ENCODE data around the gene SLA2. TPM values are rescaled to one million over a fixed set of nuclear protein-coding genes. Genes with fewer than 3 reads are reported as not detected.

The SLA2 gene
- total and polyA plus RNA-seq, 2 experiments from 2014 or later = not detected

DNA sequence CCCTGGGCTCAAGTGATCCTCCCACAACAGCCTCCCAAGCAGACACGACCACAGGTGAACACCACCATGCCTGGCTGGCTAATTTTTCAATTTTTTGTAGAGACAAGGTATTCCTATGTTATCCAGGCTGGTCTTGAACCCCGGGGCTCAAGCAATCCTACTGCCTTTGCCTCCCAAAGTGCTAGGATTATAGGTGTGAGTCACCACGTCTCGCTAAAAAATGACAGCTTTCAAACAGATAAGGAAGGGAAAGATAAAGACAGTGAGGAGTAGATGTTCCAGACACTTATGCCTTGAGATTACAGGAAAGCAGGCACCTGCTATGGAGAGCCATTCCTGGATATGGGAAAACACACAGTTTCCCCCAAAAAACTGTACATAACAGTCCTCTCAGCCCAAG lies 40.9 kb upstream of the SLA2 start:
- no peak overlapping the region for H3K4me3 ChIP-seq
- no peak for TF ChIP-seq EZH2 (IDR thresholded peaks at IDR 0.05; ENCODE audit: borderline replicate concordance)
- TF ChIP-seq, protein P1, sequence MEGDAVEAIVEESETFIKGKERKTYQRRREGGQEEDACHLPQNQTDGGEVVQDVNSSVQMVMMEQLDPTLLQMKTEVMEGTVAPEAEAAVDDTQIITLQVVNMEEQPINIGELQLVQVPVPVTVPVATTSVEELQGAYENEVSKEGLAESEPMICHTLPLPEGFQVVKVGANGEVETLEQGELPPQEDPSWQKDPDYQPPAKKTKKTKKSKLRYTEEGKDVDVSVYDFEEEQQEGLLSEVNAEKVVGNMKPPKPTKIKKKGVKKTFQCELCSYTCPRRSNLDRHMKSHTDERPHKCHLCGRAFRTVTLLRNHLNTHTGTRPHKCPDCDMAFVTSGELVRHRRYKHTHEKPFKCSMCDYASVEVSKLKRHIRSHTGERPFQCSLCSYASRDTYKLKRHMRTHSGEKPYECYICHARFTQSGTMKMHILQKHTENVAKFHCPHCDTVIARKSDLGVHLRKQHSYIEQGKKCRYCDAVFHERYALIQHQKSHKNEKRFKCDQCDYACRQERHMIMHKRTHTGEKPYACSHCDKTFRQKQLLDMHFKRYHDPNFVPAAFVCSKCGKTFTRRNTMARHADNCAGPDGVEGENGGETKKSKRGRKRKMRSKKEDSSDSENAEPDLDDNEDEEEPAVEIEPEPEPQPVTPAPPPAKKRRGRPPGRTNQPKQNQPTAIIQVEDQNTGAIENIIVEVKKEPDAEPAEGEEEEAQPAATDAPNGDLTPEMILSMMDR (IDR thresholded peaks at IDR 0.05; ENCODE audit: poor library complexity) = no peak
- no peak for TF ChIP-seq EZH2phosphoT487 (IDR thresholded peaks at IDR 0.05; ENCODE audit: low read depth, severe bottlenecking, unreplicated experiment)
- no peaks in the 10 kb centered on the region for H3K27me3 ChIP-seq
- H3K79me2 ChIP-seq = no peaks in the 10 kb centered on the region
- no peaks in the 10 kb centered on the region for H4K20me1 ChIP-seq (ENCODE audit: insufficient read depth, poor library complexity, severe bottlenecking)
- H3K4me2 ChIP-seq = no peak overlapping the region
- H3K4me1 ChIP-seq (ENCODE audit: insufficient read depth) = no peaks in the 10 kb centered on the region
- 64% methylated on average over 4 of the region's 4 CpGs for WGBS (ENCODE audit: low lambda C conversion rate, missing lambda C conversion rate)
- H2AFZ ChIP-seq = no peak overlapping the region
- H3K36me3 ChIP-seq (replicated peaks; ENCODE audit: insufficient read depth, low read depth) = no peaks in the 10 kb centered on the region
- H3K9me2 ChIP-seq (replicated peaks; ENCODE audit: insufficient read depth) = no peaks in the 10 kb centered on the region
- H3K9me3 ChIP-seq (ENCODE audit: low read depth) = no peaks in the 10 kb centered on the region
- H3K27ac ChIP-seq = no peak overlapping the region
- no peak for DNase-seq (ENCODE audit: low spot score)

DNA sequence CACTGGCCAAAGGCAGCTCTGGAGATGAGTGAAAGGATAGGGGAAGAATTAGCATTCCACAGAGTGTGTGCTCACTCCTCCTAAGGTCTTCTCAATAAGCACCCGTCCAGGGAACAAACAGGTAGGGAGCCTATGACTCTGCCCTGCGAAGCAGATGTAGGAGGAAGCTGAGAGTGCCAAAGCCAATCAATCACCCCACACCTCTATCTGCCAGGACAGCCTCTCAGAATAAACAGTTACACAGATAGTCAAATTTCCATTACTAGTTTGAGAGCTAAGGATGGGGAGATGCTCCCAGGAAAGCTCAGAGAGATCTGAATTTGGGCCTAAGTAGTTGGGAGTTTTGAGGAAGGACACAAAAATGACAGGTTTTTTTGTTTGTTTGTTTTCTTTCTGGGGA lies 40.5 kb upstream of the SLA2 start:
- Histone ChIP-seq H3K9me2 (replicated peaks; ENCODE audit: insufficient read depth) (no peaks in the 10 kb centered on the region), H3K4me2 (no peak overlapping the region), H4K20me1 (ENCODE audit: insufficient read depth, poor library complexity, severe bottlenecking) (no peaks in the 10 kb centered on the region), H3K79me2 (no peaks in the 10 kb centered on the region), H3K4me1 (ENCODE audit: insufficient read depth) (no peaks in the 10 kb centered on the region), H3K9me3 (ENCODE audit: low read depth) (no peaks in the 10 kb centered on the region), H3K27ac (no peak overlapping the region), H3K27me3 (no peaks in the 10 kb centered on the region), H3K4me3 (no peak overlapping the region), H2AFZ (no peak overlapping the region), H3K36me3 (replicated peaks; ENCODE audit: insufficient read depth, low read depth) (no peaks in the 10 kb centered on the region)
- 88% methylated on average over 2 of the region's 2 CpGs for WGBS (ENCODE audit: low lambda C conversion rate, missing lambda C conversion rate)
- TF ChIP-seq, protein P1 (IDR thresholded peaks at IDR 0.05; ENCODE audit: poor library complexity) = no peak
- TF ChIP-seq EZH2phosphoT487 (IDR thresholded peaks at IDR 0.05; ENCODE audit: low read depth, severe bottlenecking, unreplicated experiment) (no peak), EZH2 (IDR thresholded peaks at IDR 0.05; ENCODE audit: borderline replicate concordance) (no peak)
- no peak for DNase-seq (ENCODE audit: low spot score)

DNA sequence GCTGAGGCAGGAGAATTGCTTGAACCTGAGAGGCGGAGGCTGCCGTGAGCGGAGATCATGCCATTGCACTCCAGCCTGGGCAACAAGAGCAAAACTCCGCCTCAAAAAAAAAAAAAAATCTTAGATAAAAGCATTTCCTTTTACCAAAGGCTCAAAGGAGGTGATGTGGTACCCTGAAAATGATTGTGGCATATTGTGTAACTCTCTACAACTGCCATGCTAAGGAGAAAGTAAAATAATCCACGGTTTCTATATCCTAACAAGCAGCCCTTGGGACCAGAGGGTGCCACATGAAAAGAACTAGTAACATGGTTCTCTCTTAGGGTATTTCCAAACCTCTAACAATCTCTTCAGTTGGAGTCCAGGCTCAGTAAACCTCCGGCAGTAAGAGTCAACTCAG lies 38.8 kb upstream of the SLA2 start:
- Histone ChIP-seq H2AFZ (no peak overlapping the region), H3K36me3 (replicated peaks; ENCODE audit: insufficient read depth, low read depth) (no peaks in the 10 kb centered on the region), H3K9me3 (ENCODE audit: low read depth) (no peaks in the 10 kb centered on the region), H4K20me1 (ENCODE audit: insufficient read depth, poor library complexity, severe bottlenecking) (no peaks in the 10 kb centered on the region), H3K27me3 (no peaks in the 10 kb centered on the region), H3K4me2 (no peak overlapping the region), H3K79me2 (no peaks in the 10 kb centered on the region), H3K27ac (no peak overlapping the region), H3K9me2 (replicated peaks; ENCODE audit: insufficient read depth) (no peaks in the 10 kb centered on the region), H3K4me1 (ENCODE audit: insufficient read depth) (no peaks in the 10 kb centered on the region), H3K4me3 (no peak overlapping the region)
- WGBS (ENCODE audit: low lambda C conversion rate, missing lambda C conversion rate) = 97% methylated on average over 6 of the region's 6 CpGs
- no peak for DNase-seq (ENCODE audit: low spot score)
- TF ChIP-seq EZH2phosphoT487 (IDR thresholded peaks at IDR 0.05; ENCODE audit: low read depth, severe bottlenecking, unreplicated experiment) = no peak
- TF ChIP-seq, protein P1 (IDR thresholded peaks at IDR 0.05; ENCODE audit: poor library complexity) = no peak
- TF ChIP-seq EZH2 (IDR thresholded peaks at IDR 0.05; ENCODE audit: borderline replicate concordance) = no peak

DNA sequence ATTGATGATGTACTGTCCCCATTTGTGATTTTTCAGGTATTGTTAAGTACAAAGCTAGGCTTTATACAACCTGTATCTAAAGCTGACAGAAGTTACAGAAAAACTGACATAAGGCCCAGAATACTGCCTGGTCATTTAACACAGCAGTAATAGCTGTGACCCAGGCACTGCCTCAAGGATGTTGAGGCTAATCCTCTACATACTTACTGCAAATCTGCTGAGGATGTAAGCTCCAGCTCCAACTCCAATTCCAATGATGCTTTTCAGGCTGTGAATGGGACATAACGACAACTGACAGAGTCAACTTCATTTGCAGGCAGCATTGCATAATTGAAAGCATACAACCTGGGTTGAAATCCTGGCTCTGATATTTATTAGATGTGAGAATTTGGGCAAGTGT lies 36.3 kb upstream of the SLA2 start:
- Histone ChIP-seq H3K27me3 (no peaks in the 10 kb centered on the region), H3K9me3 (ENCODE audit: low read depth) (no peaks in the 10 kb centered on the region), H4K20me1 (ENCODE audit: insufficient read depth, poor library complexity, severe bottlenecking) (no peaks in the 10 kb centered on the region), H3K79me2 (no peaks in the 10 kb centered on the region), H3K27ac (no peak overlapping the region), H2AFZ (no peak overlapping the region), H3K4me2 (no peak overlapping the region), H3K4me1 (ENCODE audit: insufficient read depth) (no peaks in the 10 kb centered on the region), H3K36me3 (replicated peaks; ENCODE audit: insufficient read depth, low read depth) (no peaks in the 10 kb centered on the region), H3K4me3 (no peak overlapping the region), H3K9me2 (replicated peaks; ENCODE audit: insufficient read depth) (no peaks in the 10 kb centered on the region)
- TF ChIP-seq EZH2phosphoT487 (IDR thresholded peaks at IDR 0.05; ENCODE audit: low read depth, severe bottlenecking, unreplicated experiment) (no peak), EZH2 (IDR thresholded peaks at IDR 0.05; ENCODE audit: borderline replicate concordance) (no peak)
- TF ChIP-seq, protein P1 (IDR thresholded peaks at IDR 0.05; ENCODE audit: poor library complexity) = no peak
- DNase-seq (ENCODE audit: low spot score) = no peak
- WGBS (ENCODE audit: low lambda C conversion rate, missing lambda C conversion rate) = 86% methylated on average over 1 of the region's 1 CpG
